Measurements from ENCODE around the gene DOCK1. TPM values are rescaled to one million over a fixed set of nuclear protein-coding genes. Genes with fewer than 3 reads are reported as not detected.
"Not testable (repeated sequence)": the region's sequence is repeated elsewhere in the genome, so short reads cannot be mapped to it uniquely, and the experiment has no call there.

DOCK1 gene
- total RNA-seq, 2 donors from 2014 or later = 0.34 to 0.67 TPM

GRCh38 chr10:127283017-127283416 is 377.8 kb downstream of the DOCK1 start:
- Mint-ChIP-seq H3K4me1 (no peaks in the 10 kb centered on the region), H3K27me3 (peaks cover under 1% of the 10 kb centered on the region), H3K36me3 (ENCODE audit: low read depth) (no peaks in the 10 kb centered on the region), H3K27ac (no peak overlapping the region), H3K9me3 (peaks cover 6% of the 10 kb centered on the region), H3K4me3 (no peak overlapping the region)
- ATAC-seq (replicated peaks) = no peak

- H3K27ac Mint-ChIP-seq = no peak overlapping the region
- no peaks in the 10 kb centered on the region for H3K4me1 Mint-ChIP-seq
- ATAC-seq (replicated peaks) = no peak
- H3K9me3 Mint-ChIP-seq = peaks cover 9% of the 10 kb centered on the region
- H3K36me3 Mint-ChIP-seq (ENCODE audit: low read depth) = no peaks in the 10 kb centered on the region
- H3K27me3 Mint-ChIP-seq = peaks cover 3% of the 10 kb centered on the region
- no peak overlapping the region for H3K4me3 Mint-ChIP-seq
Measured at GRCh38 chr10:127283576-127283975, 378.3 kb downstream of the DOCK1 start.

DNA sequence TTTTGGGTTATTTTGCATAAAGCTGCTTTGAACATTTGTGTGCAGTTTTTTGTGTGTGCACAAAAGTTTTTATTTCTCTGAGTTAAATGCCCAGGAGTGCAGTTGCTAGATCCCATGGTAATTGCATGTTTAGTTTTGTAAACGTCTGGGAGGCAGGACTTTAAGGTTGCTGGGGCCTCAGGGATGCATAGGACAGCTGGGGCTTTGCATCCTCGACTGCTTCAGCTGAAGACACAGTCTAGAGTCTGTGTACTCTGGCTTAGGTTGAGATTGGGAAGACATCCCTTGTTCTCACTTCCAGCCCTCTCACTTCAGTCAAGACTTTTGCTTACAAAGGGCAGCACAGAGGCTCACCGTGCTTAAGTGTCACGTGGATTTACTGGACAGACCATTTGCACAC is 385.6 kb downstream of the DOCK1 start:
- no peak for ATAC-seq (replicated peaks)
- Mint-ChIP-seq H3K27ac (no peak overlapping the region), H3K27me3 (peaks cover 7% of the 10 kb centered on the region), H3K9me3 (peaks cover 18% of the 10 kb centered on the region), H3K4me1 (peaks cover 16% of the 10 kb centered on the region), H3K4me3 (no peak overlapping the region), H3K36me3 (ENCODE audit: low read depth) (no peaks in the 10 kb centered on the region)

GRCh38 chr10:127291329-127291728 is 386.1 kb downstream of the DOCK1 start:
- ATAC-seq (replicated peaks) = no peak
- Mint-ChIP-seq H3K27ac (no peak overlapping the region), H3K36me3 (ENCODE audit: low read depth) (no peaks in the 10 kb centered on the region), H3K27me3 (peaks cover 7% of the 10 kb centered on the region), H3K4me3 (no peak overlapping the region), H3K9me3 (peaks cover 18% of the 10 kb centered on the region), H3K4me1 (peaks cover 16% of the 10 kb centered on the region)

DNA sequence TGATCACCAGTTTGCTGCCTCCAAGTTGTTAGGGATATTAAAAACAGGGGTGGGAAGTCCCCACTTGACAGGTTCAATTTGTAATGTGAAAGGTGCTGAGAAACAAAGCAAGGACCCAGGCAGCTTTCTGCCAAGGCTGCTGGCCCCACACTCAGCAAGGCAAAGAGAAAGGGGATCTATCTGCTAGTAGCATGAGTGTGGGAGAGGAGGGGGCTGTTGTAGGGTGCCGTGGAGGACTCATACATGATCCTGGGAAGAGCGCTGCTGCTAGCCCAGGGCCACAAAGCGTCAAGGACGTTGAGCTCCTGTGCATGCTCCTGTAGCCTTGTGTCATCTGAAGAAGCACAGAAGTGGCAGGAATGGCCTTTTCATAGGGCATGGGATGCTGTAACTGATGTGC is 387.7 kb downstream of the DOCK1 start:
- no peak overlapping the region for H3K27ac Mint-ChIP-seq
- H3K4me3 Mint-ChIP-seq = no peak overlapping the region
- peaks cover 16% of the 10 kb centered on the region for H3K4me1 Mint-ChIP-seq
- ATAC-seq (replicated peaks) = no peak
- peaks cover 13% of the 10 kb centered on the region for H3K9me3 Mint-ChIP-seq
- H3K27me3 Mint-ChIP-seq = peaks cover 11% of the 10 kb centered on the region
- H3K36me3 Mint-ChIP-seq (ENCODE audit: low read depth) = no peaks in the 10 kb centered on the region

DNA sequence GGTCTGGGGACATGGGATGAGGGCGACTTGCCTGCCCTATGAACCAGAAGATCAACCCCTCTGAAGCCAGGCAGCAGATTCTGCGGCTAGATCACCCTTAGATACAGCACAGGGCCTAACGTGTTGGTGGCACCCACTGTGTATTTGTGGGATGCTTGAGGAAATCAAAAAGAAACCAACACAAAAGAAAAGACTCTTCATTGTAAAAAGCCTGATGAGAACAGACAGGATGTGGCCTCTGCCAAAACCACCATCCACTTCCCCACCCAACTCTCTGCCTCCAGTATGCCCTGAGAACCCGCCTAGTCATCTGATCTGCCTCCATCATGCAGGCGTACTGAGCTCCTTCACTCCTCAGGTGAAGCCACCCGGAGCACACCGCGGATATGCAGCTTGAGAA is 388.4 kb downstream of the DOCK1 start:
- H3K27ac Mint-ChIP-seq = no peak overlapping the region
- H3K4me1 Mint-ChIP-seq = peaks cover 16% of the 10 kb centered on the region
- ATAC-seq (replicated peaks) = peak; percentile 92
- peak overlapping the region; percentile 47 for H3K4me3 Mint-ChIP-seq
- no peaks in the 10 kb centered on the region for H3K36me3 Mint-ChIP-seq (ENCODE audit: low read depth)
- H3K9me3 Mint-ChIP-seq = peaks cover 9% of the 10 kb centered on the region
- H3K27me3 Mint-ChIP-seq = peaks cover 9% of the 10 kb centered on the region

GRCh38 chr10:127296696-127297095 is 391.5 kb downstream of the DOCK1 start:
- Mint-ChIP-seq H3K27ac (no peak overlapping the region), H3K4me3 (no peak overlapping the region), H3K9me3 (peaks cover 5% of the 10 kb centered on the region), H3K27me3 (peaks cover 5% of the 10 kb centered on the region), H3K36me3 (ENCODE audit: low read depth) (no peaks in the 10 kb centered on the region), H3K4me1 (peaks cover 16% of the 10 kb centered on the region)
- ATAC-seq (replicated peaks) = no peak

DNA sequence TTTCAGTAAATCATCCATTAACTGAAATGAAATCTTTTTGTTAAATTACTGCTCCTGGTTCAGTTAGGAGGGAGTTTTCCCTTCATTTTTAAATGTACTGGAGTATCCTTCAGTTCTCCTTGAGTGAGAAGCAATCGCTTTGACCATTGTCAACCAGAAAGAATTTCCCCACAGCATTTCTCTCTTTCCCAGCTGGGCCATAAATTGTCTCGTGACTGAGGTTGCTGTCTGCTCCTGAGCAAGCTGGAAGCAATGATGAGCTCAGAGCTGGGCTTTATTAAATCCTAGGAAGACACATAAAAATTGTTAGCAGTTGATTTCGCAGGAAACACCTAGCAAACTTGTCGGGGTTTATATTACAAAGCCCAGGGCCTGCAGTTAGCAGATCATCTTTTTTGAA is 393.2 kb downstream of the DOCK1 start:
- ATAC-seq (replicated peaks) = no peak
- no peaks in the 10 kb centered on the region for H3K36me3 Mint-ChIP-seq (ENCODE audit: low read depth)
- peaks cover 5% of the 10 kb centered on the region for H3K27me3 Mint-ChIP-seq
- peaks cover 9% of the 10 kb centered on the region for H3K4me1 Mint-ChIP-seq
- no peak overlapping the region for H3K27ac Mint-ChIP-seq
- H3K9me3 Mint-ChIP-seq = peaks cover 5% of the 10 kb centered on the region
- no peak overlapping the region for H3K4me3 Mint-ChIP-seq

GRCh38 chr10:127299192-127299591 is 394.0 kb downstream of the DOCK1 start:
- H3K36me3 Mint-ChIP-seq (ENCODE audit: low read depth); H3K27me3 Mint-ChIP-seq; H3K4me3 Mint-ChIP-seq; H3K9me3 Mint-ChIP-seq; H3K27ac Mint-ChIP-seq; ATAC-seq (replicated peaks); H3K4me1 Mint-ChIP-seq: not testable (repeated sequence)

- Mint-ChIP-seq H3K4me3 (no peak overlapping the region), H3K27ac (no peak overlapping the region), H3K9me3 (no peaks in the 10 kb centered on the region), H3K36me3 (ENCODE audit: low read depth) (no peaks in the 10 kb centered on the region), H3K4me1 (no peaks in the 10 kb centered on the region), H3K27me3 (peaks cover 5% of the 10 kb centered on the region)
- no peak for ATAC-seq (replicated peaks)
Measured at GRCh38 chr10:127299956-127300689, 394.9 kb downstream of the DOCK1 start.

GRCh38 chr10:127300868-127301321 is 395.7 kb downstream of the DOCK1 start:
- Mint-ChIP-seq H3K4me3 (no peak overlapping the region), H3K36me3 (ENCODE audit: low read depth) (no peaks in the 10 kb centered on the region), H3K9me3 (no peaks in the 10 kb centered on the region), H3K27me3 (peaks cover 5% of the 10 kb centered on the region), H3K4me1 (no peaks in the 10 kb centered on the region), H3K27ac (no peak overlapping the region)
- ATAC-seq (replicated peaks) = no peak

DNA sequence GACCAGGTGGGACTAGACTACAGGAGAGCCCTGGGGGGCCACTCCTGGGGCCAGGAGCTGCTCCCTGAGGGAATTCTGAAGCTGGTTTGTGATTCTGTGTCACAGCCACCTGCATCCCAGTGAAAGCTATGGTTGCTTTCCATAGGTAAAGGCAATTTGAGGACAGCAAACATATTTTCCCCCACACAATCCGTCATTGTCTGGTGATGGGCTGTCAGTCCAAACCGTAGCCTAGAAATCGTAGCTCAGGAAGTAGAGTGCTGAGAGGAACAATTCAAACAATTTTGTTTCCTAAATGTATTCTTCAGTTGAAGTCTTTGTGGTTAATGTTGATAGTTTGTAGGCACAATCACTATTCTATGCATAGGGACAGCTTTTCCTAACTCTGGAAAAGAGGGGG is 397.1 kb downstream of the DOCK1 start:
- H3K4me1 Mint-ChIP-seq = no peaks in the 10 kb centered on the region
- H3K27me3 Mint-ChIP-seq = peaks cover 1% of the 10 kb centered on the region
- H3K9me3 Mint-ChIP-seq = no peaks in the 10 kb centered on the region
- no peak overlapping the region for H3K27ac Mint-ChIP-seq
- H3K36me3 Mint-ChIP-seq (ENCODE audit: low read depth) = no peaks in the 10 kb centered on the region
- no peak overlapping the region for H3K4me3 Mint-ChIP-seq
- ATAC-seq (replicated peaks) = no peak

DNA sequence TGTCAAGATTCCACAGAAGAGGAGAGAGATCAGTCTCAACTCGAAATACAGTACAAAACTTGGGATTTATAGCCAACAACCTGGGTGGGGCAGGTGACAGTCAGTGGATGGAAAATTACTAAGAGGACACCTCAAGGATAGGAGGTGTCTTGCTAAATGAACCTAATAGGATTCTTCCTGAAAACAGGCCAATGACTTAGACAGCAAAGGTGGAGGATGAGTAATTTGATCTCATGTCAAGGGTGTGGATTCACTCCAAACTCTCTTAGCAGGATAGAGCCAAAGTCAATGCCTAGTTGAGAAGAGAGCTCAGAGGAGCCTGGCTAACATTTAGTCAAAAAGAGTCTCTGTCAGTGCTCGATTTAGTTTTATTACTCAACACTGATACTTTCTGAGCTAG is 397.9 kb downstream of the DOCK1 start:
- H3K27ac Mint-ChIP-seq = no peak overlapping the region
- H3K36me3 Mint-ChIP-seq (ENCODE audit: low read depth) = no peaks in the 10 kb centered on the region
- no peaks in the 10 kb centered on the region for H3K9me3 Mint-ChIP-seq
- no peaks in the 10 kb centered on the region for H3K27me3 Mint-ChIP-seq
- no peak for ATAC-seq (replicated peaks)
- no peaks in the 10 kb centered on the region for H3K4me1 Mint-ChIP-seq
- no peak overlapping the region for H3K4me3 Mint-ChIP-seq

DNA sequence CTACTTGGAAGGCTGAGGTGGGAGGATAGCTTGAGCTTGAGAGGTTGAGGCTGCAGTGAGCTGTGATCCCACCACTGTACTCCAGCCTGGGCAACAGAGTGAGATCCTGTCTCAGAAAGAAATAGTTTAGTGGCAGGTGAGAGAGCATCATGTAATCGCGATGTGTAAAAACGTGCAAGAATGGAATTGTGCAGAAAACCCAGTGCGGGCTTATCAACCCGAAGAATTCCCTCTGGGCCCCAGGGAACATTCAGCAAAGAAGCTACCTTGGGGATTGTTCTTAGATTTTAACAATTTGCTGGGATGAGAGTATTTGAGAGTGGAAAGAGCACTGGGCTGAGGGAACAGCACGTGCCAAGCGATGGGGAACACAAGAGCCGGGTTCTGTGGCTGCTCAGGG is 398.5 kb downstream of the DOCK1 start:
- H3K27ac Mint-ChIP-seq = no peak overlapping the region
- ATAC-seq (replicated peaks) = no peak
- no peak overlapping the region for H3K4me3 Mint-ChIP-seq
- H3K4me1 Mint-ChIP-seq = no peaks in the 10 kb centered on the region
- H3K9me3 Mint-ChIP-seq = no peaks in the 10 kb centered on the region
- no peaks in the 10 kb centered on the region for H3K27me3 Mint-ChIP-seq
- H3K36me3 Mint-ChIP-seq (ENCODE audit: low read depth) = no peaks in the 10 kb centered on the region

DNA sequence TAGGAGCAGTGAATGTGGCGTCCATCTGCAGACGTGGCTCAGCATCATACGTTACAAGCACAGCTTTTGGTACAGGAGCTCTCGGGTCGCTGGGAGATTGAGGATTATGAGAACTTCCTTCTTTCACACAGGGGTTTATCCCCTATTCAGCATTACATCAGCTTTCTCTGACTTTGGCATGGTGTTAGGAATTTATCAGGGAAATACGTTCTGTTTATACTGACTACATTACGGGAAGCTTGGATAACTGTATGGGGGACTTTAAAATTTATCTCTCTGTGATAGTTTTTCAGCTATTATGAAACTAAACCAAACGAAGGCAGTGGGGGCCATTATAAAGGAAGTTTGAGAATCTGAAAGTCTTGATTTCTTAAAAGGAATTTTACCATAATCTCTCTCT is 401.3 kb downstream of the DOCK1 start:
- no peaks in the 10 kb centered on the region for H3K36me3 Mint-ChIP-seq (ENCODE audit: low read depth)
- peaks cover 2% of the 10 kb centered on the region for H3K27me3 Mint-ChIP-seq
- no peaks in the 10 kb centered on the region for H3K9me3 Mint-ChIP-seq
- H3K4me1 Mint-ChIP-seq = no peaks in the 10 kb centered on the region
- ATAC-seq (replicated peaks) = no peak
- no peak overlapping the region for H3K27ac Mint-ChIP-seq
- no peak overlapping the region for H3K4me3 Mint-ChIP-seq

- no peak overlapping the region for H3K4me3 Mint-ChIP-seq
- H3K36me3 Mint-ChIP-seq (ENCODE audit: low read depth) = no peaks in the 10 kb centered on the region
- H3K27ac Mint-ChIP-seq = no peak overlapping the region
- H3K27me3 Mint-ChIP-seq = peaks cover 2% of the 10 kb centered on the region
- no peaks in the 10 kb centered on the region for H3K4me1 Mint-ChIP-seq
- ATAC-seq (replicated peaks) = no peak
- H3K9me3 Mint-ChIP-seq = no peaks in the 10 kb centered on the region
Measured at GRCh38 chr10:127307338-127307737, 402.1 kb downstream of the DOCK1 start.
